SK-N-MC (cell line): ENCODE measurements around the gene MRPL40.
"Not testable (repeated sequence)": the region's sequence is repeated elsewhere in the genome, so short reads cannot be mapped to it uniquely, and the experiment has no call there.

Experiments used
- EZH2 ChIP-seq: fragments of 200-600 bp; sonication (generic); IDR thresholded peaks from one replicate; pipeline ENCODE4 v1.6.1; 2017; ENCODE audit warnings: antibody characterized with exemption
- FOXP2 ChIP-seq: optimal IDR thresholded peaks from 2 replicates; pipeline ENCODE3; 2011; ENCODE audit warnings: mild to moderate bottlenecking, moderate library complexity; ENCODE audit not compliant: insufficient read depth; ENCODE audit errors: extremely low read length, control extremely low read depth
- POLR2AphosphoS5 ChIP-seq: IDR thresholded peaks from 2 replicates; pipeline ENCODE4 v1.6.1; 2012; ENCODE audit warnings: mild to moderate bottlenecking, low read depth, low read length, borderline replicate concordance

- not testable (repeated sequence) for TF ChIP-seq POLR2AphosphoS5, EZH2, FOXP2
Observed at GRCh38 chr22:19436444-19437161, 4.3 kb downstream of the MRPL40 start.
